Bone marrow (tissue), 2 donors: ENCODE results near the gene DUOXA2.
"Not testable (repeated sequence)": the region's sequence is repeated elsewhere in the genome, so short reads cannot be mapped to it uniquely, and the experiment has no call there.

Experiments used
- DNase-seq, 2 donors: peaks; one replicate each; lab custom pipeline; 2025; lab: John Stamatoyannopoulos, UW

Gene DUOXA2

DNA sequence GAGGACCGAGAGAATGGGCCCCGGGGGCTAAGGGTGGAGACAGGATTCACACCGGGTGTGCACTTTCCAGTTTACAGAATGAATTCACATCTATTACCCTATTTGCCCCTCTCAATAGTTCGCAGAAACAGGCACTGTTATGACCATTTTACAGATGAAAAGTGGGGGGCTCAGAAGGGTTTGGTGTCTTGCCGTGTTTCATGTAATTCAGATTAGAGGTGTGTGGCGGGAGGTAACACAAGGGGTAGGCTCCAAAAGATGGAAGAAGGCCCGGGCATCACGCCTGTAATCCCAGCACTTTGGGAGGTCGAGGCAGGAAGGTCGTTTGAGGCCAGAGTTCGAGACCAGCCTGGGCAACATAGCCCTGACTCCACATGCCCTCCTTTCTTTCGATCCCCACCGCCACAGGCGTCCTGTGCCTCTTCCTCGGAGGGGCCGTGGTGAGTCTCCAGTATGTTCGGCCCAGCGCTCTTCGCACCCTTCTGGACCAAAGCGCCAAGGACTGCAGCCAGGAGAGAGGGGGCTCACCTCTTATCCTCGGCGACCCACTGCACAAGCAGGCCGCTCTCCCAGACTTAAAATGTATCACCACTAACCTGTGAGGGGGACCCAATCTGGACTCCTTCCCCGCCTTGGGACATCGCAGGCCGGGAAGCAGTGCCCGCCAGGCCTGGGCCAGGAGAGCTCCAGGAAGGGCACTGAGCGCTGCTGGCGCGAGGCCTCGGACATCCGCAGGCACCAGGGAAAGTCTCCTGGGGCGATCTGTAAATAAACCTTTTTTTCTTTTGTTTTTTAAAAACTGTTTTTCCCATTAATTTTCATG is 3.4 kb downstream of the DUOXA2 start:
- DNase-seq = no peak

DNA sequence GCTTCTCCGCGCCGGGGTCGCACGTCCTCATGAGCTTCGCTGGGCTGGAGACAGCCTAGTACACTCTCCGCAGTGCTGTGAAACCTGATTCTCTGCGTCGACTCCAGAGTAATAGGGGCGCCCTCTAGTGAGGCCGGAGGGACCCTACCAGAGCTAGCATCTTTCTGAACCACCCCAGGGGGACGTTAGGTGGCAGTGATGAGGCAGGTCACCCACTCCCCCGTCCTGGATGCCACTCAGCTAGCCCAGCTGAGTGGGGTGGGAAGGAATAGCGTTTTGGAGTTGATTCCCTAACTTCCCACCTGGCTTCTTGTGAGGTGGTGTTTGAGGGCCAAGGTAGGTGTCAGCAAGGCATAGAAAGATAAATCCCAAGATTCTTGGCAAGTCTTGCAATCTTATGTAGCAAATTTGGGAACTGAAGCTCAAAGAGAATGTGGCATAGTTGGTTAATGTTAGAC is 4.0 kb downstream of the DUOXA2 start:
- DNase-seq = peak; percentile 55 to 90

GRCh38 chr15:45118996-45119395 is 4.9 kb downstream of the DUOXA2 start:
- no peak for DNase-seq

GRCh38 chr15:45120081-45120972 is 6.2 kb downstream of the DUOXA2 start:
- no peak for DNase-seq

- DNase-seq = no peak
These were observed 6.9 kb downstream of the DUOXA2 start for GRCh38 chr15:45121020-45121419.

DNA sequence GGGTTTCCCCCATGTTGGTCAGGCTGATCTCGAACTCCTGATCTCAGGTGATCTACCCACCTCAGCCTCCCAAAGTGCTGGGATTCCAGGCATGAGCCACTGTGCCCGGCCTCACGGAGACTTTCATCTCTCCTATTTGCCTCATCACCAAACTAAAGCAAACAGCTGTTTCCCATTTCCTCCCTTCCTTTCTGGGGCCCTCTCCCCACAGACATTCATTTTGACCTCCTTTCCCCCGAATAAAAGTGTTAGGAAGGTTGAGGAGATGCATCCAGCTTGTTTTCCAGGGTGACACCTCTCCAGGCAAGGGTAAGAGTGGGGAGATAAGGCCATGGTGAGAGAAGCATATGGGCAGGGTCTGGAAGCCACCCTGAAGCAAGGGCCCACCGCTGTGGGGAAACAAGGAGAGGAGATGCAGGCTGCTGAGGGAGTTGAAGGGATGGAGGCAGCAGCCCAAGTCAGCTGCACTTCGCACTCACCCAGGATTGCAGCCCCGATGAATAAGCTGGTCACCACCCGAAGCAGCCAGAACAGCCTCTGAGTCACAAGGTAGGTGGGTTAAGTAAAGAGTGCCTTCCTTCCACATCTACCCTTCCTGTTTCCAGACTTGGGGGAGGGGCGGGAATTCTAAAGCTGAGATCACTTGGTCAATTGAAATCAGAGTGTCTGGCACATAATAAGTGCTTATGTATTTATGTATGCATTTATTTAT is 7.7 kb downstream of the DUOXA2 start:
- no peak for DNase-seq

- DNase-seq = no peak
These were observed 8.6 kb downstream of the DUOXA2 start for GRCh38 chr15:45122719-45123118.

GRCh38 chr15:45123397-45123796 is 9.3 kb downstream of the DUOXA2 start:
- DNase-seq = no peak

- peak in 1 of 2 donors; percentile 13 for DNase-seq
These were observed 12.5 kb downstream of the DUOXA2 start for GRCh38 chr15:45126535-45127158.

GRCh38 chr15:45128971-45129639 is 15.0 kb downstream of the DUOXA2 start:
- DNase-seq = no peak

- DNase-seq = no peak
These were observed 15.6 kb downstream of the DUOXA2 start, which contains the start of the genes DUOX1 and DUOXA1 for GRCh38 chr15:45129651-45130129. Gene DUOX1, plus strand, starts transcription at chr15:45129994. Its CDS starts 1,973 bp downstream, at chr15:45131967. Gene DUOXA1, minus strand, starts transcription at chr15:45129879. Its CDS starts 6,865 bp downstream, at chr15:45123014.

- DNase-seq = no peak
These were observed 16.3 kb downstream of the DUOXA2 start for GRCh38 chr15:45130291-45131000.

GRCh38 chr15:45131510-45131909 is 17.4 kb downstream of the DUOXA2 start:
- no peak for DNase-seq

GRCh38 chr15:45132844-45133560 is 18.9 kb downstream of the DUOXA2 start:
- no peak for DNase-seq

DNA sequence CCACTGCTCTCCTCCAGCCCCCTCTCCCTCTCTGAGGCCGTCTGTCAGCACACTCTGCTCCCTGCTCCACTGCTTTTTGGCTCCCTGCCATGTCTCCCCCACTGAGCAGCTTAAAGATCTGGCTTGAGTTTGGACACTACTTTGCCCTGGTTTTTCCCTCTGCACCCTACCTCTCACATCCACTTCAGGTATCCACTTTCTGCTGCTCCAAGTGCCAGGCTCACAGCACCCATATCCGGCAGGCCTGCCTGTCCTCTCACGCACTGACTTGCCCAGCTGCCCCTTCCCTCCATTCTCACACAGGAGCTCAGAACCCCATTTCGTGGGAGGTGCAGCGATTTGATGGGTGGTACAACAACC is 19.4 kb downstream of the DUOXA2 start:
- DNase-seq = no peak

DNA sequence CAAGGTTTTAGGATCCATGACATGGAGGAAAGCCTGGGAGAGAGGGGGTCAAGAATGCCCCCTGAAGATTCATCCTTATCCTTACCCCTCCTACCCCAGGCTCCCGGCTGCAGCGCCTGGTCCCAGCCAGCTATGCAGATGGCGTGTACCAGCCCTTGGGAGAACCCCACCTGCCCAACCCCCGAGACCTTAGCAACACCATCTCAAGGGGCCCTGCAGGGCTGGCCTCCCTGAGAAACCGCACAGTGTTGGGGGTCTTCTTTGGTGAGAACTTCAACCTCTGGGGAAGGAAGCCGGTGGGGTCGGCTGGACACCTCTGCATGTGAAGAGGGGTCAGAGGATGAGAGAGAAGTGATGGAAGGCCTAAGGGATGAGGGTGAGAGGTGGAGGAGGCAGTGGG is 19.9 kb downstream of the DUOXA2 start:
- no peak for DNase-seq

- no peak for DNase-seq
These were observed 20.8 kb downstream of the DUOXA2 start for GRCh38 chr15:45134682-45135604.

DNA sequence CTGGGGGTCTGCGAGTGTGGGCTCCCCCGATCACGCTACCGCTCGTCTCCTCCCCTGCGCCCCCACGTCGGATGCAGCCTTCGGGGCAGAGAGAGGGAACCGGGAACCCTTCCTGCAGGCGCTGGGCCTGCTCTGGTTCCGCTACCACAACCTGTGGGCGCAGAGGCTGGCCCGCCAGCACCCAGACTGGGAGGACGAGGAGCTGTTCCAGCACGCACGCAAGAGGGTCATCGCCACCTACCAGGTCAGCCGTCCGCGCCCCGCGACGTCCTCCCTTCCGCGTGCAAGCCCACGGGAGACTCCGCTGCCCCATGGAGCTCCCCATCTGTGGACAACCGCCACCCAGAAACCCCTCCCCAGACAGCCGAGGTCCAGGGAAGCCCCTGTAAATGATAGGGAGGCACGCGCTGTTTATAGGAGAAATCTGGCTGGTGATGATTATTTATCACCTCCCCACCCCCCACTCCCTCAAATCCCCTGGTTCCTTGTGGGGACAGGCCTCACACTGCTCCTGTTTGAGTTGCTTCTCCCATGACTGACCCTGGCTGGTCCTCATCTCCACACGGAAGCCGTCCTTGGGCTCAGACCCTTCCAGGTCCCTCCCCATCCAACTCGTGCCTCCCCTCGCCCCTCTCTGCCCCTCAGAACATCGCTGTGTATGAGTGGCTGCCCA is 21.7 kb downstream of the DUOXA2 start:
- not testable (repeated sequence) for DNase-seq
